ENCODE results near the gene FNBP1L.

Gene FNBP1L

GRCh38 chr1:93447481-93448291 lies at the start of gene FNBP1L:
Gene FNBP1L (plus strand): TSS chr1:93448118. CDS start chr1:93448282, 164 bp downstream.
- peak; percentile 65 for DNase-seq (ENCODE audit: low read depth)
- no peak for TF ChIP-seq CTCF (conservative IDR thresholded peaks at IDR 0.05; ENCODE audit: low read depth, low read length)
- peak within 1 kb of the TSS; percentile 88 for H3K4me3 ChIP-seq (ENCODE audit: low read depth, low read length)

GRCh38 chr1:93399781-93400180 lies 48.1 kb upstream of the FNBP1L start:
- no peak overlapping the region for H3K4me3 ChIP-seq (ENCODE audit: low read depth, low read length)
- no peak for TF ChIP-seq CTCF (conservative IDR thresholded peaks at IDR 0.05; ENCODE audit: low read depth, low read length)
- DNase-seq (ENCODE audit: low read depth): no peak

- DNase-seq (ENCODE audit: low read depth): no peak
- no peak overlapping the region for H3K4me3 ChIP-seq (ENCODE audit: low read depth, low read length)
- TF ChIP-seq CTCF (conservative IDR thresholded peaks at IDR 0.05; ENCODE audit: low read depth, low read length): no peak
Measured at GRCh38 chr1:93408203-93408602, 39.7 kb upstream of the FNBP1L start.

GRCh38 chr1:93411000-93411399 lies 36.9 kb upstream of the FNBP1L start:
- TF ChIP-seq CTCF (conservative IDR thresholded peaks at IDR 0.05; ENCODE audit: low read depth, low read length): no peak
- DNase-seq (ENCODE audit: low read depth): no peak

GRCh38 chr1:93414749-93415148 lies 33.2 kb upstream of the FNBP1L start:
- no peak for DNase-seq (ENCODE audit: low read depth)
- H3K4me3 ChIP-seq (ENCODE audit: low read depth, low read length): no peak overlapping the region
- no peak for TF ChIP-seq CTCF (conservative IDR thresholded peaks at IDR 0.05; ENCODE audit: low read depth, low read length)

More at GRCh38 chr1:93411000-93411399, 36.9 kb upstream of the FNBP1L start:
- H3K4me3 ChIP-seq (ENCODE audit: low read depth, low read length): no peak overlapping the region

- H3K4me3 ChIP-seq (ENCODE audit: low read depth, low read length): no peak overlapping the region
- TF ChIP-seq CTCF (conservative IDR thresholded peaks at IDR 0.05; ENCODE audit: low read depth, low read length): no peak
- DNase-seq (ENCODE audit: low read depth): no peak
Measured at GRCh38 chr1:93415296-93415695, 32.6 kb upstream of the FNBP1L start.

GRCh38 chr1:93416183-93416582 lies 31.7 kb upstream of the FNBP1L start:
- no peak for DNase-seq (ENCODE audit: low read depth)
- TF ChIP-seq CTCF (conservative IDR thresholded peaks at IDR 0.05; ENCODE audit: low read depth, low read length): no peak
- no peak overlapping the region for H3K4me3 ChIP-seq (ENCODE audit: low read depth, low read length)

Measured in choroid plexus epithelial cell (primary cell).